Stimulated activated memory B cell treated with anti-CD40 and anti-IgM and Interleukin-4, amounts not matched to agents 10 μg/mL and 1 μg/mL and 100 μg/mL, for 72 hours (primary cell): Measurements from ENCODE around the gene CDC45.

Source experiments
- ATAC-seq: fragments of 150-1000 bp; cut with Tn5 transposase; 2 replicates; pipeline ENCODE4 v1.10.0; 2021
- H3K27ac Mint-ChIP-seq: one replicate; pipeline ENCODE4 v1.8.0; 2022; ENCODE audit warnings: mild to moderate bottlenecking, mixed read lengths
- H3K27me3 Mint-ChIP-seq: one replicate; pipeline ENCODE4 v1.8.0; 2022; ENCODE audit warnings: mixed read lengths
- H3K36me3 Mint-ChIP-seq: one replicate; pipeline ENCODE4 v1.8.0; 2022; ENCODE audit warnings: mixed read lengths
- H3K4me1 Mint-ChIP-seq: one replicate; pipeline ENCODE4 v1.8.0; 2022; ENCODE audit warnings: mixed read lengths
- H3K4me3 Mint-ChIP-seq: one replicate; pipeline ENCODE4 v1.8.0; 2022; ENCODE audit warnings: mild to moderate bottlenecking, moderate library complexity, mixed read lengths
- H3K9me3 Mint-ChIP-seq: one replicate; pipeline ENCODE4 v1.8.0; 2022; ENCODE audit warnings: mixed read lengths

CDC45 gene

GRCh38 chr22:19473578-19473977, 6.1 kb upstream of the CDC45 start:
- H3K4me1 Mint-ChIP-seq, result peaks cover 26% of the 10 kb centered on the region
- H3K27ac Mint-ChIP-seq, result no peak overlapping the region
- no peak for ATAC-seq
- no peak overlapping the region for H3K4me3 Mint-ChIP-seq
- no peaks in the 10 kb centered on the region for H3K9me3 Mint-ChIP-seq
- H3K27me3 Mint-ChIP-seq, result no peaks in the 10 kb centered on the region
- H3K36me3 Mint-ChIP-seq, result peaks cover 47% of the 10 kb centered on the region

DNA sequence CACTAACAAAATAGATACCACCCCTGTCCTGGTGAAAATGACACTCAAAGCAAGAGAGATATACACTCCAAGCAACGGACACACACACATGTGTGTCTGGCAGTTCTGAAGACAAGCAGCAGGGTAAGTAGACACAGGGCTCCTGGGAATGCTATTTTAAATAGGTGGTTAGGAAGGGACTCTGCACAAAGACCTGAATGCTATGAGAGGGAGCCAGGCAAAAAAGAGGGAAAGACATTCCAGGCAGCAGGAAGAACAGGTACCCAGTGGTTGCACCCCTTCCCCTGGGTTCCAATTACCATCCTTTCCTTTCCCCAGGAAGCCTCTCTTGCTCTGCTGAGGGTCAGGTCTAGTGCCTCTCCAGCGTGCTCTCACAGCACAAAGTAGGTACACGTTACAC, 3.7 kb upstream of the CDC45 start:
- H3K27me3 Mint-ChIP-seq, result no peaks in the 10 kb centered on the region
- H3K27ac Mint-ChIP-seq, result no peak overlapping the region
- H3K4me1 Mint-ChIP-seq, result peaks cover 40% of the 10 kb centered on the region

DNA sequence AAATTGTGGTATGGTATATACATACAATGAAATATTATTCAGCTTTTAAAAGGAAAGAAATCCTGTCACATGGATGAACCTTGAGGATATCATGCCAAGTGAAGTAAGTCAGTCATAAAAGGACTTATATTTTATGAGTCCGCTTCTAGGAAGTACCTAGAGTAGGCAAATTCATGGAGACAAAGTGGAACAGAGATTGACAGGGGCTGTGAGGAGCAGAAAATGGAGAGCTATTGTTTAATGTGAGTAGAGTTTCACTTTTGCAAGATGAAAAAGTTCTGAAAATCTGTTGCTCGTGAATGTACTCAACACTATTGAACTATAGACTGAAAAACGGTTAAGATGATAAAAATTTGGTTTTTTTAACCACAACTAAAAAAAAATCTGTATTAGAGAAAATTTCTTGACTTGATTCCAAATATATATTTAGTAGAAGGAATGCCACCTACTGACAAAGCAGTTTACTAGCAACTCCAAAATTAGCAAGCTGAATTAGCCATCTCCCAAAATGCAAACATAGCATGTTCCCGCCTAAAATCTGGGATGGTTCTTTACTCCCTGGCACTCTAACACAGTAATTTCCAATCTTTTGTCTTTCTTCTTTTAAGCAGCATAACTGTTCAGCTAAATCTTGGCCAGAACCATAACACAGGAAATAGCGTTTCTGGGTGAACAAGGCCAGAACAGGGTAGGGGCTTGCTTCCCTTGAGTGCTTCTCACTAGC, 2.2 kb upstream of the CDC45 start:
- Mint-ChIP-seq H3K4me3 (peak overlapping the region; percentile 87), H3K4me1 (peaks cover 40% of the 10 kb centered on the region), H3K9me3 (no peaks in the 10 kb centered on the region), H3K27ac (peak overlapping the region; percentile 100), H3K36me3 (peaks cover 17% of the 10 kb centered on the region), H3K27me3 (no peaks in the 10 kb centered on the region)
- ATAC-seq, result no peak

More for the DNA sequence above, 3.7 kb upstream of the CDC45 start:
- no peak overlapping the region for H3K4me3 Mint-ChIP-seq
- H3K9me3 Mint-ChIP-seq, result no peaks in the 10 kb centered on the region
- no peak for ATAC-seq
- peaks cover 31% of the 10 kb centered on the region for H3K36me3 Mint-ChIP-seq

- peaks cover 13% of the 10 kb centered on the region for H3K36me3 Mint-ChIP-seq
- peaks cover 40% of the 10 kb centered on the region for H3K4me1 Mint-ChIP-seq
- no peaks in the 10 kb centered on the region for H3K9me3 Mint-ChIP-seq
- peak overlapping the region; percentile 100 for H3K27ac Mint-ChIP-seq
- H3K27me3 Mint-ChIP-seq, result no peaks in the 10 kb centered on the region
- peak overlapping the region; percentile 87 for H3K4me3 Mint-ChIP-seq
- ATAC-seq, result no peak
Measured at GRCh38 chr22:19478045-19478900, 1.4 kb upstream of the CDC45 start.

DNA sequence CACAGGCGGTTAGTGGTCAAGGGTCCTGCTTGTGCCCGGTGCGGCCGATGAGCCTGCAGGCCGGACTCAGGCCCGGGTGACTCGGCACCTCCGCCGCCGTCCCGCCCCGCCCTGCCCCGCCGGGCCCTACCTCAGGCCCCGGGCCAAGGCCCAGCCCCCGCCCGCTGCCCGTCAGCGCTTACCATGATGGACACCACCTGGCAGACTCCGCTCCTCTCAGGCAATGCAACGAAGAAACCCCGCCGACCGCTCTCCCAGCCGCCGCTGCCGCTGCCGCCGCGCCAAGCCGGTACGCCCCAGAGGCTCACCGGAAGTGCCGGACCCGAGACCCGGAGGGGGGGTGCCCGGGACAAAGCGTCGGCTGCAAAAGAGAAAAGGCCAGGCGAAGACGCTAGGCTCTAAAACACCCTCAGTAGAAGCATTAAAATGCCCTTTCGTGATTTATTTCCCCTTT, 792 bp upstream of the CDC45 start, which contains the start of gene UFD1:
Gene UFD1, minus strand, starts transcription at position 293 of the 454 bp plus-strand sequence. Its CDS starts 108 bp downstream, at position 185.
- Mint-ChIP-seq H3K27me3 (no peaks in the 10 kb centered on the region), H3K36me3 (peaks cover 11% of the 10 kb centered on the region), H3K27ac (peak within 1 kb of the TSS; percentile 100), H3K4me1 (peaks cover 40% of the 10 kb centered on the region), H3K4me3 (peak within 1 kb of the TSS; percentile 87), H3K9me3 (no peaks in the 10 kb centered on the region)
- ATAC-seq, result peak; percentile 81

DNA sequence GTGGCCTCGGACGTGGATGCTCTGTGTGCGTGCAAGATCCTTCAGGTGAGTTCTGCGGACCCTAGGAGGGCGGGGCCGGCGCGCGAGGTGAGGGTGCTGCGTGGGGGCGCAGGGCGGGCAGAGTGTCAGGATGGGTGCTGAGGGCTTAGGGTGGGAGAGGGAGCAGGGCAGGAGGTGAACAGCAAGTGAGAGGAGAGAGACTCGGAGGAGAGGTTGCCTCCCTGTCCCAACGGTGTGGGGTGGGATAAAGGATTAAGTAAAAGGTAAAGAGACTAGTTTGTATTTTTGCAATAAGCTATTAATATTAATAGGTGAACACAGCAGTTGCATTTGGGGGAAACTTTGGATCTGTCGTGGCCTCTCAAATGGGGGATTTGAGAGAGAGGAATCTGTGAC, 451 bp downstream of the CDC45 start:
- Mint-ChIP-seq H3K4me1 (peaks cover 39% of the 10 kb centered on the region), H3K27me3 (no peaks in the 10 kb centered on the region), H3K4me3 (peak overlapping the region; percentile 87), H3K36me3 (peaks cover 8% of the 10 kb centered on the region), H3K9me3 (no peaks in the 10 kb centered on the region), H3K27ac (peak overlapping the region; percentile 100)
- no peak for ATAC-seq

DNA sequence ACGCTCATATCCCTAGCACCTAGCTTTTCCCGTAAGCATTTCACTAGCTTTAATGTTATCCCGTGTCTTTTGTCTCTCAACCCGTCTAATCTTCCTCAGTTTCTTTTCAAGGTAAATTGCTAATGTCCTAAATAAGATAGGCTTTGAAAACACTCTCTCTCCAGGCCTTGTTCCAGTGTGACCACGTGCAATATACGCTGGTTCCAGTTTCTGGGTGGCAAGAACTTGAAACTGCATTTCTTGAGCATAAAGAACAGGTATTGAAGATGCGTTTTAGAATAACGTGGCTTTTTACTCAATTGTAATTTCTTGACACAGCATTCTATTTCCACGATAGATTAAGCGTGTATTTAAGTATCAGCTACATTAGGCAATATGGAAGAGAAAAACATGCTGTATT, 1.1 kb downstream of the CDC45 start:
- H3K4me3 Mint-ChIP-seq, result peak overlapping the region; percentile 87
- peaks cover 5% of the 10 kb centered on the region for H3K36me3 Mint-ChIP-seq
- no peaks in the 10 kb centered on the region for H3K27me3 Mint-ChIP-seq
- H3K9me3 Mint-ChIP-seq, result no peaks in the 10 kb centered on the region
- H3K27ac Mint-ChIP-seq, result no peak overlapping the region
- ATAC-seq, result no peak
- H3K4me1 Mint-ChIP-seq, result peaks cover 32% of the 10 kb centered on the region

DNA sequence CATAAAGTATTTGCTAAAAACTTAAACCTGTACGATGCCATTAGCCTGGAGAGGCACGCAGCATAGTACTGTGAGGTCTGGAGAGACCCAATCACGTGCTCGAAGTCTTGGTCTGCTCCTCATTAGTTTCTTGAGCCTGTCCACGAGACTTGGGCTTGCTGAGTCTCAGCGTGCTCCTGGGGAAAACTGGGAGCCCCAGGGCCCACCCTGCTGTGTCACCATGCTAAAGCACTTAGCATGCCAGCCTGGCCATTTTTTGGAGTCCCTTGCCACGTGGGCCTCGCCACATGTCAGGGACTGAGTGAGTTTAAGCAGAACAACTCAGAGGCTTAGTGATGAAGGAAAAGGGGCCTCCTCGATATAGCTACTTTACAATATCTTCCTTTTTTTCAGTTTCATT, 2.6 kb downstream of the CDC45 start:
- peaks cover 5% of the 10 kb centered on the region for H3K36me3 Mint-ChIP-seq
- ATAC-seq, result no peak
- H3K27ac Mint-ChIP-seq, result no peak overlapping the region
- no peaks in the 10 kb centered on the region for H3K27me3 Mint-ChIP-seq
- no peak overlapping the region for H3K4me3 Mint-ChIP-seq
- H3K4me1 Mint-ChIP-seq, result peaks cover 24% of the 10 kb centered on the region
- no peaks in the 10 kb centered on the region for H3K9me3 Mint-ChIP-seq

GRCh38 chr22:19483481-19484244, 3.9 kb downstream of the CDC45 start:
- no peak overlapping the region for H3K4me3 Mint-ChIP-seq

GRCh38 chr22:19488285-19488684, 8.6 kb downstream of the CDC45 start:
- no peaks in the 10 kb centered on the region for H3K4me1 Mint-ChIP-seq
- H3K4me3 Mint-ChIP-seq, result no peak overlapping the region
- peaks cover 5% of the 10 kb centered on the region for H3K36me3 Mint-ChIP-seq
- no peaks in the 10 kb centered on the region for H3K27me3 Mint-ChIP-seq
- H3K9me3 Mint-ChIP-seq, result no peaks in the 10 kb centered on the region
- no peak for ATAC-seq
- no peak overlapping the region for H3K27ac Mint-ChIP-seq

More at GRCh38 chr22:19483481-19484244, 3.9 kb downstream of the CDC45 start:
- no peaks in the 10 kb centered on the region for H3K9me3 Mint-ChIP-seq
- no peak for ATAC-seq
- H3K27me3 Mint-ChIP-seq, result no peaks in the 10 kb centered on the region
- H3K36me3 Mint-ChIP-seq, result peaks cover 5% of the 10 kb centered on the region
- H3K27ac Mint-ChIP-seq, result no peak overlapping the region
- peaks cover 13% of the 10 kb centered on the region for H3K4me1 Mint-ChIP-seq

DNA sequence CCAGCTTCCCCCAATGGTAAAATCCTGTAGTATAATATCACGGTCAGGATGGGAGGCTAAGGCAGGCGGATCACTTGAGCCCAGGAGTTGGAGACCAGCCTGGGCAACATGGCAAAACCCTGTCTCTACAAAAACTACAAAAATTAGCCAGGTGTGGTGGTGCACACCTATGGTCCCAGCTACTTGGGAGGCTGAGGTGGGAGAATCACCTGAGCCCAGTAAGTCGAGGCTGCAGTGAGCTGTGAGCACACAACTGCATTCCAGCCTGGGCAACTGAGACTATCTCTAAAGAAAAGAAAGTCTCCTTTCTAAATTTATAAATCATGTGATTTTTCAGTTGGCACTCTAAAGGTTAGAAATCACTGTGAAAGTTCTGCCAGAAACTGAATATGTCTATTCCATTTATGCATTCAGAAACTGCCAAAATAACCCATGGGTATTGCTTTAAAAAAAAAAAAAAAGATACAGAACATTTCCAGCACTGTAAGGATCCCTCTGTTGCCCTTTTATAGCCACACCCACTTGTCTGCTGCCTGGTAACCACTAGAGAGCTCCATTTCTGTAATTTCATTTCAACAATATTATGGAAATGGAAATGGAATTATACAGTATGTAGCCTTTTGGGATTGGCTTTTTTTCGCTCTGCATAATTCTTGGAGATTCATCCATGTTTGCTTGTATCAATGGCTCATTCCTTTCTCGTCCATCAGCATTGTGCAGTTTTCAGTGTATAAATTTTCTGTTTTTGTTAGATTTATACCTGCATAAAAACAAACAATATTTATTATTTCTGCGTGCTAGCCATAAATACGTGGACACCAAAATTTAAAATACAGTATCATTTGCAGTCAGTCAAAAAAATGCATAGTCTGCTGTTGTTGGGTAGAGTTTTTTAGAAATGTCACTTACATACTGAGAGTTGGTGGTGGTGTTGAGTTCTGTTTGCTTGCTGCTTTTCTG, 9.4 kb downstream of the CDC45 start:
- no peaks in the 10 kb centered on the region for H3K4me1 Mint-ChIP-seq
- no peak overlapping the region for H3K4me3 Mint-ChIP-seq
- no peak for ATAC-seq
- no peak overlapping the region for H3K27ac Mint-ChIP-seq
- no peaks in the 10 kb centered on the region for H3K36me3 Mint-ChIP-seq
- H3K27me3 Mint-ChIP-seq, result no peaks in the 10 kb centered on the region
- H3K9me3 Mint-ChIP-seq, result no peaks in the 10 kb centered on the region

DNA sequence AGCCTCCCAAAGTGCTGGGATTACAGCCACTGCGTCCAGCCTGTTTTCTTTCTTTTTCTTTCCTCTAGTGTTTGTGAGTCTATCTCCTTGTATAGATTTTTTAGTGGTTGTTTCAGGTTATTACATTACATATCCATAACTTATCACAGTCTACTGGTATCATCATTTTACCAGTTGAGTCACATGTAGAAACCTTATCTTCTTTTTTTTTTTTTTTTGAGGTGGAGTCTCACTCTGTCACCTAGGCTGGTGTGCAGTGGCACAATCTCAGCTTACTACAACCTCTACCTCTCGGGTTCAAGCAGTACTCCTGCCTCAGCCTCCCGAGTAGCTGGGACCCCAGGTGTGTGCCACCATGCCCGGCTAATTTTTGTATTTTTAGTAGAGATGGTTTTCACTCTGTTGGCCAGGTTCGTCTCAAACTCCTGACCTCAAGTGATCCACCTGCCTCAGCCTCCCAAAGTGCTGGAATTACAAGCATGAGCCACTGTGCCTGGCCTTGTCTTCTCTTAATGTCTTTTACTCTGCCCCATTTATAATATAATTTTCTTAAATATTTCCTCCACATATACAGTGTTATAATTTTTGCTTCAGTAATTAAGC, 11.0 kb downstream of the CDC45 start:
- Mint-ChIP-seq H3K9me3 (no peaks in the 10 kb centered on the region), H3K27ac (no peak overlapping the region), H3K4me1 (no peaks in the 10 kb centered on the region), H3K4me3 (no peak overlapping the region), H3K36me3 (no peaks in the 10 kb centered on the region), H3K27me3 (no peaks in the 10 kb centered on the region)
- ATAC-seq, result no peak

DNA sequence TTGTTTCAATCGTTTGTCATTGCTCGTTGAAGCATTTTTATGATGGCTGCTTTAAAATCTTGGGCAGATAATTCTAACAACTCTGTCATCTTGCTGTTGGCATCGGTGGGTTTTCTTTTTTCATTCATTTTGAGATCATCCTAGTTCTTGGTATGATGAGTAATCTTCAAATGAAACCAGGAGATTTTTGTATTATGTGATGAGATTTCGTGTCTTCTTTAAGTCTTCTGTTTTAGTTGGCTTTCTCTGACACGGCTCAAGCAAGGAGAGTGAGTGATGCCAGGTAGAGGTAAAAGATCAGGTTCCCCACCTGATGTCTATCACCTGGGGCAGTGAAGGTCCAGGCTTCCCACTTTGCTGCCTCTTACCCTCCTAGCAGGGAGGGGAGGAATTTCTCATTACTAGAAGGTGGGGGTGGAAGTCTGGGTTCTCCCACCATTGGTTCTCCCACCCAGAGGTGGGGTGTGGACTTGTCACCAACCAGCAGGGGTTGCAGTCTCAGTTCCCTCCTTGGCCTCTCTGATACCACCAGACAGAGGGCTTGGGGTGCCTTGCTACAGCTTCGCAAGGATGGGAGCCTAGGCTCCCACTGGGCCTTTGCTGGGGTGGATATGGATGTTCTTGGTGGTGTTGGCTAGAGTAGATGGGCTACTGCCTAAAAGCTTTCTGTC, 12.9 kb downstream of the CDC45 start:
- H3K27me3 Mint-ChIP-seq, result no peaks in the 10 kb centered on the region
- ATAC-seq, result no peak
- H3K36me3 Mint-ChIP-seq, result no peaks in the 10 kb centered on the region
- no peaks in the 10 kb centered on the region for H3K4me1 Mint-ChIP-seq
- H3K4me3 Mint-ChIP-seq, result no peak overlapping the region
- no peaks in the 10 kb centered on the region for H3K9me3 Mint-ChIP-seq
- H3K27ac Mint-ChIP-seq, result no peak overlapping the region
